ENCODE measurements around the gene ARHGAP19. TPM values are rescaled to one million over a fixed set of nuclear protein-coding genes. Genes with fewer than 3 reads are reported as not detected.

Gene ARHGAP19
- total RNA-seq, 2 donors from 2014 or later = 26.8 to 47.6 TPM

DNA sequence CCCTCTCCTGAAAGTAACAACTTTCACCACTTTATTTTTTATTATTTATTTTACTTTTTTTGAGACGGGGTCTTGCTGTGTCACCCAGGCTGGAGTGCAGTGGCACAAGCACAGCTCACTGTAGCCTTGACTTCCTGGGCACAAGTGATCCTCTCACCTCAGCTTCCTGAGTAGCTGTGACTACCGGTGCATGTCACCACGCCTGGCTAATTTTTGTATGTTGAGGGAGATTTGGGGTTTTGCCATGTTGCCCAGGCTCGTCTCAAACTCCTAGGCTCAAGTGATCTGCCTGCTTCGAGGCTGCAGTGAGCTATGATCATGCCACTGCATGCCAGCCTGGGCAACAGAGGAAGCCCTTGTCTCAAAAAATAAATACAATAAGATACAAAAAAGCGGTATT, 91.8 kb downstream of the ARHGAP19 start:
- Mint-ChIP-seq H3K4me1 (peaks cover 2% of the 10 kb centered on the region), H3K27me3 (ENCODE audit: insufficient read depth) (peaks cover 19% of the 10 kb centered on the region), H3K36me3 (ENCODE audit: low read depth) (no peaks in the 10 kb centered on the region), H3K4me3 (no peak overlapping the region), H3K9me3 (no peaks in the 10 kb centered on the region), H3K27ac (no peak overlapping the region)
- WGBS, 2 experiments (ENCODE audit: insufficient coverage in 1 of 2, insufficient read length in 1 of 2) = 93 to 100% methylated on average over 1 to 6 of the region's 6 CpGs
- H3K27ac ChIP-seq (ENCODE audit: low read depth, low read length) = no peak overlapping the region
- H3K27me3 ChIP-seq (ENCODE audit: control insufficient read depth, insufficient read depth, low read length, poor library complexity, severe bottlenecking) = peaks cover 22% of the 10 kb centered on the region
- no peak overlapping the region for H3K9ac ChIP-seq (ENCODE audit: extremely low read depth, low read length, poor library complexity, severe bottlenecking)
- no peaks in the 10 kb centered on the region for H3K4me1 ChIP-seq (ENCODE audit: control insufficient read depth, insufficient read depth, low read length)
- no peak for DNase-seq
- TF ChIP-seq, protein P1, sequence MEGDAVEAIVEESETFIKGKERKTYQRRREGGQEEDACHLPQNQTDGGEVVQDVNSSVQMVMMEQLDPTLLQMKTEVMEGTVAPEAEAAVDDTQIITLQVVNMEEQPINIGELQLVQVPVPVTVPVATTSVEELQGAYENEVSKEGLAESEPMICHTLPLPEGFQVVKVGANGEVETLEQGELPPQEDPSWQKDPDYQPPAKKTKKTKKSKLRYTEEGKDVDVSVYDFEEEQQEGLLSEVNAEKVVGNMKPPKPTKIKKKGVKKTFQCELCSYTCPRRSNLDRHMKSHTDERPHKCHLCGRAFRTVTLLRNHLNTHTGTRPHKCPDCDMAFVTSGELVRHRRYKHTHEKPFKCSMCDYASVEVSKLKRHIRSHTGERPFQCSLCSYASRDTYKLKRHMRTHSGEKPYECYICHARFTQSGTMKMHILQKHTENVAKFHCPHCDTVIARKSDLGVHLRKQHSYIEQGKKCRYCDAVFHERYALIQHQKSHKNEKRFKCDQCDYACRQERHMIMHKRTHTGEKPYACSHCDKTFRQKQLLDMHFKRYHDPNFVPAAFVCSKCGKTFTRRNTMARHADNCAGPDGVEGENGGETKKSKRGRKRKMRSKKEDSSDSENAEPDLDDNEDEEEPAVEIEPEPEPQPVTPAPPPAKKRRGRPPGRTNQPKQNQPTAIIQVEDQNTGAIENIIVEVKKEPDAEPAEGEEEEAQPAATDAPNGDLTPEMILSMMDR (conservative IDR thresholded peaks at IDR 0.05) = no peak
- no peaks in the 10 kb centered on the region for H3K9me3 ChIP-seq (ENCODE audit: control insufficient read depth, low read length)
- H3K4me3 ChIP-seq (ENCODE audit: low read length) = no peak overlapping the region
- H3K36me3 ChIP-seq (ENCODE audit: control insufficient read depth, insufficient read depth, low read length) = no peaks in the 10 kb centered on the region

DNA sequence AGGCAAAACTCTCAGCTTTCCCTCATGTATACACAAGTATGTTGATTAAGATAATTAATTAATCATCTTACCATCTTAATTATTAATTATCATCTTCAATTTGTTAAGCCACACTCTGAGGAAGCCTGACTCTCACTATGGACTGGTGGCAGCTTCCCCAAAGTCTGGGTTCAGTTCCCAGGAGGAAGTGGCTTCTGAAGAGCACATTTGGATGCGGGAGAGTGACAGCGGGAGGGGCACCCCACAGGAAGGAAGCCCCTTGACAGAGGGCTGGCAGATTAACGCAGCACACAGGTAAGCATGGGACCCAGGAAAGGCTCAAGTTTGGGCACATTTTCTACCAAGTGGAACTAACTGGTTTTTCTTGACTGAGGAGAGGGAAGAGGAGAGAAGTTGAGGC, 93.3 kb downstream of the ARHGAP19 start:
- WGBS, 2 experiments (ENCODE audit: insufficient coverage in 1 of 2, insufficient read length in 1 of 2) = 84 to 86% methylated on average over 2 to 3 of the region's 3 CpGs
- no peak overlapping the region for H3K27ac Mint-ChIP-seq
- no peak overlapping the region for H3K4me3 Mint-ChIP-seq
- no peaks in the 10 kb centered on the region for H3K4me1 ChIP-seq (ENCODE audit: control insufficient read depth, insufficient read depth, low read length)
- H3K27me3 ChIP-seq (ENCODE audit: control insufficient read depth, insufficient read depth, low read length, poor library complexity, severe bottlenecking) = peaks cover 30% of the 10 kb centered on the region
- no peaks in the 10 kb centered on the region for H3K36me3 Mint-ChIP-seq (ENCODE audit: low read depth)
- H3K9me3 ChIP-seq (ENCODE audit: control insufficient read depth, low read length) = no peaks in the 10 kb centered on the region
- H3K9ac ChIP-seq (ENCODE audit: extremely low read depth, low read length, poor library complexity, severe bottlenecking) = no peak overlapping the region
- TF ChIP-seq, protein P1 (conservative IDR thresholded peaks at IDR 0.05) = no peak
- peaks cover 2% of the 10 kb centered on the region for H3K4me1 Mint-ChIP-seq
- H3K27me3 Mint-ChIP-seq (ENCODE audit: insufficient read depth) = peaks cover 26% of the 10 kb centered on the region
- no peak overlapping the region for H3K4me3 ChIP-seq (ENCODE audit: low read length)
- no peak overlapping the region for H3K27ac ChIP-seq (ENCODE audit: low read depth, low read length)
- no peaks in the 10 kb centered on the region for H3K36me3 ChIP-seq (ENCODE audit: control insufficient read depth, insufficient read depth, low read length)
- no peak for DNase-seq
- H3K9me3 Mint-ChIP-seq = no peaks in the 10 kb centered on the region

DNA sequence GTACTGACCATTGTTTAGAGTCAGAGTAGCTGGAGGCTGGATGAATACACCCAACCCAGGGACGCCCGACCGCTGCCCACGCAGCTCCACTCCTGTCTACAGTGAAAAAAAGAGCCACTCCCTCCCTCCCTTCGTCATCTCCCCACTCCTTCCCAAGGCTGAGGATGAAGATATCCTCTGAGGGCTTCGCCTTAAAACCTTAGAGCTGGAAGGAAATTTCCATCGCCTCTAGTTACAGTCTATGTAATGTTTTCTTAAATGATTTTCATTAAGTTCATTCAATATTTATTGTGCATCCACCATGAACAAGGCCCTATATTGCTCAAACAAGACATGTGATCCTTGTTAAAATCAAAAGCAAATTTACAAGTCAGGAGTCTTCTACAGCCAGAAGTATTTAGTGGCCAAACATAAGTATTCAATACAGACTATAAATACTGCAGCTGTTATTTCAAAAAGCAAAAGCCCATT, 95.4 kb downstream of the ARHGAP19 start:
- H3K36me3 Mint-ChIP-seq (ENCODE audit: low read depth) = no peaks in the 10 kb centered on the region
- H3K4me3 Mint-ChIP-seq = no peak overlapping the region
- no peaks in the 10 kb centered on the region for H3K9me3 Mint-ChIP-seq
- peaks cover 2% of the 10 kb centered on the region for H3K4me1 Mint-ChIP-seq
- H3K27me3 Mint-ChIP-seq (ENCODE audit: insufficient read depth) = peaks cover 33% of the 10 kb centered on the region
- TF ChIP-seq, protein P1 (conservative IDR thresholded peaks at IDR 0.05) = no peak
- H3K36me3 ChIP-seq (ENCODE audit: control insufficient read depth, insufficient read depth, low read length) = no peaks in the 10 kb centered on the region
- no peaks in the 10 kb centered on the region for H3K9me3 ChIP-seq (ENCODE audit: control insufficient read depth, low read length)
- H3K4me1 ChIP-seq (ENCODE audit: control insufficient read depth, insufficient read depth, low read length) = no peaks in the 10 kb centered on the region
- no peak overlapping the region for H3K9ac ChIP-seq (ENCODE audit: extremely low read depth, low read length, poor library complexity, severe bottlenecking)
- H3K4me3 ChIP-seq (ENCODE audit: low read length) = no peak overlapping the region
- no peak overlapping the region for H3K27ac ChIP-seq (ENCODE audit: low read depth, low read length)
- H3K27me3 ChIP-seq (ENCODE audit: control insufficient read depth, insufficient read depth, low read length, poor library complexity, severe bottlenecking) = peaks cover 30% of the 10 kb centered on the region
- WGBS, 2 experiments (ENCODE audit: insufficient coverage in 1 of 2, insufficient read length in 1 of 2) = 61 to 62% methylated on average over 4 to 6 of the region's 7 CpGs
- H3K27ac Mint-ChIP-seq = no peak overlapping the region
- DNase-seq = no peak

Measured in endodermal cell (in vitro differentiated cells).